NB4 (cell line): Measurements from ENCODE around the gene KLK10.

Experiments used
- MAX ChIP-seq: IDR thresholded peaks from 2 replicates; pipeline ENCODE4 v1.6.1; 2011; ENCODE audit warnings: low read depth, low read length
- MYC ChIP-seq: IDR thresholded peaks from 2 replicates; pipeline ENCODE4 v1.6.1; 2011; ENCODE audit warnings: low read depth, low read length
- POLR2A ChIP-seq: IDR thresholded peaks from 2 replicates; pipeline ENCODE4 v1.6.1; 2011; ENCODE audit warnings: mild to moderate bottlenecking; ENCODE audit not compliant: insufficient read length; ENCODE audit errors: extremely low read depth
- TF ChIP-seq, protein P1 (sequence below): IDR thresholded peaks from one replicate; pipeline ENCODE4 v1.5.1; 2012; ENCODE audit warnings: low read depth, low read length

GRCh38 chr19:50980208-50980607 is 39.3 kb downstream of the KLK10 start:
- TF ChIP-seq, protein P1, sequence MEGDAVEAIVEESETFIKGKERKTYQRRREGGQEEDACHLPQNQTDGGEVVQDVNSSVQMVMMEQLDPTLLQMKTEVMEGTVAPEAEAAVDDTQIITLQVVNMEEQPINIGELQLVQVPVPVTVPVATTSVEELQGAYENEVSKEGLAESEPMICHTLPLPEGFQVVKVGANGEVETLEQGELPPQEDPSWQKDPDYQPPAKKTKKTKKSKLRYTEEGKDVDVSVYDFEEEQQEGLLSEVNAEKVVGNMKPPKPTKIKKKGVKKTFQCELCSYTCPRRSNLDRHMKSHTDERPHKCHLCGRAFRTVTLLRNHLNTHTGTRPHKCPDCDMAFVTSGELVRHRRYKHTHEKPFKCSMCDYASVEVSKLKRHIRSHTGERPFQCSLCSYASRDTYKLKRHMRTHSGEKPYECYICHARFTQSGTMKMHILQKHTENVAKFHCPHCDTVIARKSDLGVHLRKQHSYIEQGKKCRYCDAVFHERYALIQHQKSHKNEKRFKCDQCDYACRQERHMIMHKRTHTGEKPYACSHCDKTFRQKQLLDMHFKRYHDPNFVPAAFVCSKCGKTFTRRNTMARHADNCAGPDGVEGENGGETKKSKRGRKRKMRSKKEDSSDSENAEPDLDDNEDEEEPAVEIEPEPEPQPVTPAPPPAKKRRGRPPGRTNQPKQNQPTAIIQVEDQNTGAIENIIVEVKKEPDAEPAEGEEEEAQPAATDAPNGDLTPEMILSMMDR = no peak
- TF ChIP-seq POLR2A = no peak
- TF ChIP-seq MAX = no peak
- no peak for TF ChIP-seq MYC
